Prostate gland (tissue), 2 donors: ENCODE results near the gene FXYD4. TPM values are rescaled to one million over a fixed set of nuclear protein-coding genes. Genes with fewer than 3 reads are reported as not detected.

Experiments
- DNase-seq: peaks from one replicate; pipeline ENCODE4 v3.0.0-alpha.2; 2019; ENCODE audit warnings: low spot score
- H3K27ac ChIP-seq, 2 donors: fragments of 200-600 bp; sonication (generic); 2 replicates each; pipeline ENCODE4 v1.5.1; 2017 to 2019
- H3K27me3 ChIP-seq: fragments of 200-600 bp; sonication (generic); replicated peaks from 2 replicates; pipeline ENCODE4 v1.5.1; 2019; ENCODE audit not compliant: insufficient read depth
- H3K36me3 ChIP-seq, 2 donors: fragments of 200-600 bp; sonication (generic); 1 replicate in 1 of 2; 2 replicates in 1 of 2; pipeline versions ENCODE4 v1.5.1 to v1.8.1; 2017 to 2019
- H3K4me1 ChIP-seq: fragments of 200-600 bp; sonication (generic); replicated peaks from 2 replicates; pipeline ENCODE4 v1.5.1; 2019
- H3K4me3 ChIP-seq, 2 donors: fragments of 200-600 bp; sonication (generic); 2 replicates each; pipeline ENCODE4 v1.5.1; 2017 to 2019
- H3K9me3 ChIP-seq: fragments of 200-600 bp; sonication (generic); 2 replicates; pipeline ENCODE4 v1.5.1; 2017
- CTCF ChIP-seq, 4 experiments: fragments of 200-600 bp in 2 of 4; fragments of 450-650 bp in 2 of 4; sonication (generic) in 2 of 4; IDR thresholded peaks; 1 replicate in 3 of 4; 2 replicates in 1 of 4; pipeline ENCODE4 v1.5.1; 2016 to 2019; ENCODE audit warnings: antibody characterized with exemption in 4 of 4, mild to moderate bottlenecking in 2 of 4, moderate library complexity in 2 of 4
- POLR2A ChIP-seq: fragments of 450-650 bp; IDR thresholded peaks from one replicate; pipeline ENCODE4 v1.6.1; 2016; ENCODE audit warnings: antibody characterized with exemption, mild to moderate bottlenecking
- POLR2AphosphoS5 ChIP-seq: sonication (generic); formaldehyde crosslinking; IDR thresholded peaks from one replicate; pipeline ENCODE4 v1.6.1; 2017; ENCODE audit warnings: antibody characterized with exemption
- WGBS: methylation state at CpG from one replicate; pipeline ENCODE4 v1.1.5; 2018; 5-methylcytosine and 5-hydroxymethylcytosine counted together
- intact Hi-C: fragments of 100-400 bp; cut with DNase I; formaldehyde crosslinking; loops from one replicate; pipeline ENCODE4 v1.14.2; 2022
- total RNA-seq, 2 donors: library from RNA; depleted of rRNA; stranded (reverse); fragments of >200 nt; gene quantifications; one replicate each; pipeline ENCODE4 v1.1.0, GENCODE V29; 2016

The FXYD4 gene
- total RNA-seq, 2 donors from 2014 or later = not detected

- H3K27me3 ChIP-seq = no peaks in the 10 kb centered on the region
- 62% methylated on average over 2 of the region's 2 CpGs for WGBS
- H3K36me3 ChIP-seq = no peaks in the 10 kb centered on the region
- intact Hi-C loops = no loop called here
- no peak for DNase-seq
- peaks cover 3% of the 10 kb centered on the region for H3K4me1 ChIP-seq
- no peak overlapping the region for H3K4me3 ChIP-seq
- TF ChIP-seq POLR2AphosphoS5 (no peak), POLR2A (no peak), CTCF (IDR thresholded peaks at IDR 0.05) (no peak)
- H3K9me3 ChIP-seq = no peaks in the 10 kb centered on the region
- no peak overlapping the region for H3K27ac ChIP-seq
Measured at GRCh38 chr10:43398939-43399319, 27.5 kb downstream of the FXYD4 start.

DNA sequence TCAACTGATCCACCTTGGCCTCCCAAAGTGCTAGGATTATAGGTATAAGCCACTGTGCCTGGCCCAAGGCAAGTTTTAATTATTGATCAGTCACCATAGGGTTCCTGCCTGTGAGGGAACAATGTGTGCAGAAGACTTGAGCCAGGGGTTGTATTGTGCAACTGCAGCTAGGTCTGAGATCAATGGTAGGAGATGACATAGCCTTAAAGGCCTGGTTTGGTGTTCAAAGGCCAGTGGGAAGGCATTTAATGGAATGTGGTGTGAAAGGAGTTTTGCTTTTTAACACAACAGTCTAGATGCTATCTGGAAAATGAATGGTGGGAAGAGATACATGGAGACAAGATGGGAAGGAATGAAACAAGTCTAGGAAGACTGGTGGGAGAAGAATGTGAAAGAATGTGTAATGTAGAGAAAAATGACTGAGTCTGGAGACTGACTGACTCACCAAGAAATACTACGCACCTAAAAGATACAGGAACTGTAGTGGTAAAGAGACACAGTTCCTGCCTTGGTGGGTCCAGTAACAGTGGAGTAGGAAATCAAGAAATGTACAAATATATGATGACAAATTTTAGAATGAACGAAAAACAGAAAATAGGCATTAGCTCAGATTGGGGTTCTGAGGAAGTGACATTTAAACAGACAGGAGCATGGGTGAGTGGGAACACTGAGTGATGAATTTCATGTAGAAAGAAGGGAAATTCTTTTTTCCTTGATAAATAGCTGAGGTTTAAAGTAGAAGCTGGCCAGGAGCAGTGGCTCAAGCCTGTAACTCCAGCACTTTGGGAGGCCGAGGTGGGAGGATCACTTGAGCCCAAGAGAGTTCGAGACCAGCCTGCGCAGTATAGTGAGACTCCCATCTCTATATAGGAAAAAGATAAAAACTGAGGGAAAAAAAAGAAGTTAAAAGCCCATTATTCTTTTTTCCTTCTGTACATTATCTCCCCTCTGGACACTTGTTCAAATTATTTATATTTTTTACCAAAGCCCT, 28.2 kb downstream of the FXYD4 start:
- no peak overlapping the region for H3K27ac ChIP-seq
- no peaks in the 10 kb centered on the region for H3K9me3 ChIP-seq
- H3K4me3 ChIP-seq = no peak overlapping the region
- 92% methylated on average over 5 of the region's 5 CpGs for WGBS
- H3K36me3 ChIP-seq = no peaks in the 10 kb centered on the region
- DNase-seq = no peak
- peaks cover 3% of the 10 kb centered on the region for H3K4me1 ChIP-seq
- intact Hi-C loops = no loop called here
- H3K27me3 ChIP-seq = no peaks in the 10 kb centered on the region
- TF ChIP-seq POLR2AphosphoS5 (no peak), CTCF (IDR thresholded peaks at IDR 0.05) (no peak), POLR2A (no peak)

GRCh38 chr10:43401627-43402026, 30.2 kb downstream of the FXYD4 start:
- Histone ChIP-seq H3K27ac (no peak overlapping the region), H3K36me3 (no peaks in the 10 kb centered on the region), H3K4me1 (peaks cover 8% of the 10 kb centered on the region), H3K9me3 (no peaks in the 10 kb centered on the region), H3K27me3 (no peaks in the 10 kb centered on the region), H3K4me3 (no peak overlapping the region)
- TF ChIP-seq CTCF (IDR thresholded peaks at IDR 0.05) (no peak), POLR2A (no peak), POLR2AphosphoS5 (no peak)
- DNase-seq = no peak
- 91% methylated on average over 2 of the region's 2 CpGs for WGBS
- intact Hi-C loops = no loop called here

GRCh38 chr10:43402176-43402575, 30.7 kb downstream of the FXYD4 start:
- Histone ChIP-seq H3K4me1 (peaks cover 8% of the 10 kb centered on the region), H3K4me3 (no peak overlapping the region)
- TF ChIP-seq CTCF (IDR thresholded peaks at IDR 0.05) (no peak), POLR2AphosphoS5 (no peak), POLR2A (no peak)

More at GRCh38 chr10:43402176-43402575, 30.7 kb downstream of the FXYD4 start:
- DNase-seq = no peak
- Histone ChIP-seq H3K36me3 (no peaks in the 10 kb centered on the region), H3K9me3 (no peaks in the 10 kb centered on the region), H3K27ac (no peak overlapping the region), H3K27me3 (no peaks in the 10 kb centered on the region)
- intact Hi-C loops = no loop called here
- 61% methylated on average over 4 of the region's 4 CpGs for WGBS
